Measurements from ENCODE around the gene APP. TPM values are rescaled to one million over a fixed set of nuclear protein-coding genes. Genes with fewer than 3 reads are reported as not detected.

Gene APP
- total RNA-seq, 1 donor = 373 TPM

DNA sequence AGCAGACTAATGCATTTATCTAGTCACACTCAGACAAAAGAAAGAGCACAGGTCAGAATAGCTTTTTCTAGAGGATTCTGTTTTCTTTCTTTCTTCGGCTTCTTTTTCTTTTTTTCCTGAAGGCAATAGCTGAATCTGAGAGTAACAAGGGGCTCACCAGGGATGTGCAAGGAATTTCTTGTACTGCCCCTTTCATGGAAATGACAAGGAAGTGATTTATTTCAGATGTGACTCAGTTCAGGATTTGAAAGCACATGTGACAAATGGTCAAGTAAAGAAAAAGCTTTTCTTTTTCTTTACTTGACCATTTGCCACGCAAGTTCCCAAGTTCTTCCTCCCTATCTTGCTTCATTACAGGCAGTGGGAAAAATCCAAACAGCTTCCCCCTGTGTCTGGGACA is 233.8 kb downstream of the APP start:
- Histone ChIP-seq H3K27ac (ENCODE audit: low read depth, low read length) (peak overlapping the region; percentile 38), H3K4me1 (ENCODE audit: insufficient read depth, low read length) (peaks cover 22% of the 10 kb centered on the region), H3K79me2 (ENCODE audit: insufficient read depth, low read length) (peaks cover 2% of the 10 kb centered on the region), H3K27me3 (ENCODE audit: insufficient read depth, low read length) (no peaks in the 10 kb centered on the region), H3K4me3 (ENCODE audit: insufficient read depth, low read length) (no peak overlapping the region), H2AFZ (ENCODE audit: low read length) (no peak overlapping the region), H3K9me3 (ENCODE audit: low read depth, low read length) (no peaks in the 10 kb centered on the region), H3K4me2 (ENCODE audit: insufficient read depth, low read length) (no peak overlapping the region), H4K20me1 (ENCODE audit: insufficient read depth, low read length) (peaks cover 3% of the 10 kb centered on the region), H3K36me3 (ENCODE audit: insufficient read depth, low read length) (no peaks in the 10 kb centered on the region)
- no peak for DNase-seq (ENCODE audit: insufficient read length, low spot score, missing footprints)
- TF ChIP-seq CTCF (IDR thresholded peaks at IDR 0.05; ENCODE audit: extremely low read depth, low read depth, low read length) = no peak

GRCh38 chr21:25934771-25935224 is 235.8 kb downstream of the APP start:
- Histone ChIP-seq H3K4me1 (ENCODE audit: insufficient read depth, low read length) (peaks cover 27% of the 10 kb centered on the region), H3K27me3 (ENCODE audit: insufficient read depth, low read length) (no peaks in the 10 kb centered on the region), H3K36me3 (ENCODE audit: insufficient read depth, low read length) (no peaks in the 10 kb centered on the region), H4K20me1 (ENCODE audit: insufficient read depth, low read length) (peaks cover 3% of the 10 kb centered on the region), H3K79me2 (ENCODE audit: insufficient read depth, low read length) (peaks cover 2% of the 10 kb centered on the region), H3K9me3 (ENCODE audit: low read depth, low read length) (no peaks in the 10 kb centered on the region), H2AFZ (ENCODE audit: low read length) (no peak overlapping the region), H3K4me3 (ENCODE audit: insufficient read depth, low read length) (no peak overlapping the region), H3K4me2 (ENCODE audit: insufficient read depth, low read length) (peak overlapping the region; percentile 12), H3K27ac (ENCODE audit: low read depth, low read length) (peak overlapping the region; percentile 83)
- no peak for TF ChIP-seq CTCF (IDR thresholded peaks at IDR 0.05; ENCODE audit: extremely low read depth, low read depth, low read length)
- peak; percentile 91 for DNase-seq (ENCODE audit: insufficient read length, low spot score, missing footprints)

- TF ChIP-seq CTCF (IDR thresholded peaks at IDR 0.05; ENCODE audit: extremely low read depth, low read depth, low read length) = no peak
- H3K4me2 ChIP-seq (ENCODE audit: insufficient read depth, low read length) = peak overlapping the region; percentile 34
- peak; percentile 79 for DNase-seq (ENCODE audit: insufficient read length, low spot score, missing footprints)
Measured at GRCh38 chr21:25934130-25934529, 236.4 kb downstream of the APP start.

DNA sequence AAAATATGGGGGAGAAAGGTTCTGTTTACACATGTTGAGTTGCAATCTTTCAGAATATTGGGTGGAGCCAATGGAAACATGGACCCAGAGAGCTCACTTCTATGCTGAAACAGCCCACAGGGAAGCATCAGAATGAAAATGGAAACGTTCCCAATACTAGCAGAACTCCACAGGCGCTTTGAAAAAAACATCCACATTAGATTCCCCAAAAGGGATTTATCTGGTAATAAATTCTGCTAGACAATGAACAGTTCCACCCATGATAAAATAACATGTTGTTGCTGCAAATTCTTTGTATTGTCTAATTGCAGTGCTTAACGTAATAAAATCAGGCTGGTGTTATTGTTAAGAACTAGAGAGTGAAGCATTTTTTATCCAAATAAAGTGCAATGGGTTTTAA is 238.8 kb downstream of the APP start:
- Histone ChIP-seq H3K27me3 (ENCODE audit: insufficient read depth, low read length) (no peaks in the 10 kb centered on the region), H3K9me3 (ENCODE audit: low read depth, low read length) (no peaks in the 10 kb centered on the region), H3K4me3 (ENCODE audit: insufficient read depth, low read length) (no peak overlapping the region), H3K79me2 (ENCODE audit: insufficient read depth, low read length) (no peaks in the 10 kb centered on the region), H2AFZ (ENCODE audit: low read length) (no peak overlapping the region), H3K27ac (ENCODE audit: low read depth, low read length) (no peak overlapping the region), H3K4me1 (ENCODE audit: insufficient read depth, low read length) (peaks cover 18% of the 10 kb centered on the region), H4K20me1 (ENCODE audit: insufficient read depth, low read length) (no peaks in the 10 kb centered on the region), H3K4me2 (ENCODE audit: insufficient read depth, low read length) (no peak overlapping the region), H3K36me3 (ENCODE audit: insufficient read depth, low read length) (no peaks in the 10 kb centered on the region)
- no peak for DNase-seq (ENCODE audit: insufficient read length, low spot score, missing footprints)
- TF ChIP-seq CTCF (IDR thresholded peaks at IDR 0.05; ENCODE audit: extremely low read depth, low read depth, low read length) = no peak

More at GRCh38 chr21:25934130-25934529, 236.4 kb downstream of the APP start:
- Histone ChIP-seq H3K9me3 (ENCODE audit: low read depth, low read length) (no peaks in the 10 kb centered on the region), H3K36me3 (ENCODE audit: insufficient read depth, low read length) (no peaks in the 10 kb centered on the region), H3K27me3 (ENCODE audit: insufficient read depth, low read length) (no peaks in the 10 kb centered on the region), H3K27ac (ENCODE audit: low read depth, low read length) (peak overlapping the region; percentile 83), H4K20me1 (ENCODE audit: insufficient read depth, low read length) (peaks cover 3% of the 10 kb centered on the region), H2AFZ (ENCODE audit: low read length) (no peak overlapping the region), H3K4me1 (ENCODE audit: insufficient read depth, low read length) (peaks cover 29% of the 10 kb centered on the region), H3K4me3 (ENCODE audit: insufficient read depth, low read length) (no peak overlapping the region), H3K79me2 (ENCODE audit: insufficient read depth, low read length) (peaks cover 2% of the 10 kb centered on the region)

Measured in osteoblast (primary cell).